ENCODE results near the gene RAPGEF5.

- TF ChIP-seq, protein P1, sequence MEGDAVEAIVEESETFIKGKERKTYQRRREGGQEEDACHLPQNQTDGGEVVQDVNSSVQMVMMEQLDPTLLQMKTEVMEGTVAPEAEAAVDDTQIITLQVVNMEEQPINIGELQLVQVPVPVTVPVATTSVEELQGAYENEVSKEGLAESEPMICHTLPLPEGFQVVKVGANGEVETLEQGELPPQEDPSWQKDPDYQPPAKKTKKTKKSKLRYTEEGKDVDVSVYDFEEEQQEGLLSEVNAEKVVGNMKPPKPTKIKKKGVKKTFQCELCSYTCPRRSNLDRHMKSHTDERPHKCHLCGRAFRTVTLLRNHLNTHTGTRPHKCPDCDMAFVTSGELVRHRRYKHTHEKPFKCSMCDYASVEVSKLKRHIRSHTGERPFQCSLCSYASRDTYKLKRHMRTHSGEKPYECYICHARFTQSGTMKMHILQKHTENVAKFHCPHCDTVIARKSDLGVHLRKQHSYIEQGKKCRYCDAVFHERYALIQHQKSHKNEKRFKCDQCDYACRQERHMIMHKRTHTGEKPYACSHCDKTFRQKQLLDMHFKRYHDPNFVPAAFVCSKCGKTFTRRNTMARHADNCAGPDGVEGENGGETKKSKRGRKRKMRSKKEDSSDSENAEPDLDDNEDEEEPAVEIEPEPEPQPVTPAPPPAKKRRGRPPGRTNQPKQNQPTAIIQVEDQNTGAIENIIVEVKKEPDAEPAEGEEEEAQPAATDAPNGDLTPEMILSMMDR (conservative IDR thresholded peaks at IDR 0.05) = no peak
- TF ChIP-seq ZFX (IDR thresholded peaks at IDR 0.05) = no peak
Measured at GRCh38 chr7:22156205-22156604, 200.7 kb downstream of the RAPGEF5 start.

All from C4-2B (cell line).